ENCODE measurements around the gene XPNPEP2.

The XPNPEP2 gene

DNA sequence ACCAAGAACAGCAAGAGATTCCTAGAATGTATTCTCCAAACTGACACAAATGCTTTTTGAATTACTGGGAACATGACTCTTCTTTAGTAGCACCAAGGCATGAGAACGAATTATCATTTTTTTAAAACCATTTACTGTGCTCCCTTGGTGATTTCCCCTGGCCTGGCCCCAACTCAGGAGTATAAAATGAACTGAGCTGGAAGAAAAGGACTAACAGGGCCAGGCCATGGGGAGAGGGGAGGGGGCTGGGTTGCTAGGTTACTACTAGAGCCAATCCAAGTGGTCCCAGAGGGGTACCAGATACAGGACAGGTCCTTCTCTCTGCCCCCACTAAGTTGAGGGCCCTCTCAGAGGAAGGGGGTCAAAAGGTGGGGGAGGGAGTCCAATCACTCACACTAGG is 64.1 kb downstream of the XPNPEP2 start:
- DNase-seq = no peak

DNA sequence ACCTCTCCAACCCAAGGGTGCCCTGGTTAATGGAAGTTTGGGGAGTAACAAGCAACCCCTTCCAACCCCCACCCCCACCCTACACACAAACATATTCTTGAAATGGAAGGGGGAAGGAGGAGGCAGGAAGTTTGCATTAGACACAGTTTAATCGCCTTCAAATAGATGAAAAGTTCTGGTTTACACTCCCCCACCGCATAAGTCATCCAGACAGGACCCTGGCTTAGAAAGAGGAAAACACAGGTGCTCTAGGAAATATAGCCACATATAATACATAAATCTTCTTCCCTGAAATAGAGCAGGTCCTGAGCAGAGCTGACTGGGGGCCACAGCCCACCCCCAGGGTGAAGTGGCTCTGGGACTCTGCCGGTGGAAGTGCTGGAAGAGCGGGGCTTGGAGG is 66.0 kb downstream of the XPNPEP2 start:
- DNase-seq = no peak

DNA sequence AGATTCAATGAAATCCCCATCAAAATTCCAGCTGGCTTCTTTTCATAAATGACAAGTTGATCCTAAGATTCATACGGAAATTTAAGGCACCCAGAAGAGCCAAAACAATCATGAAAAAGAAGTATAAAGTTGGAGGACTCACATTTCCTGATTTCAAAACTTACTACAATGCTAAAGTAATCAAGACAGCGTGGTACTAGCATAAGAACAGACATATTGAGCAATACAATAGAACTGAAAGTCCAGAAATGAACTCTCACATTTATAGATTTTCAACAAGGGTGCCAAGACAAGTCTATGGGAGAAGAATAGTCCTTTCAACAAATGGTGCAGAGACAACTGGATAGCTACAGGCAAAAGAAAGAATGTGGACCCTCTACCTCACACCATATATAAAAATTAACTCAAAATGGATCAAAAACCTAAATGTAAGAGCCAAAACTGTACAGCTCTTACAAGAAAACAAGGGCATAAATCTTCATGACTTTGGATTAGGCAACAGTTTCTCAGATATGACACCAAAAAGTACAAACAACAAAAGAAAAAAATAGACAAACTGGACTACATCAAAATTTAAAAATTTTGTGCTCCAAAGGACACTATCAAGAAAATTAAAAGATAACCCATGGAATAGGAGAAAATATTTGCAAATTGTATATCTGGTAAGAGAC is 69.5 kb downstream of the XPNPEP2 start:
- DNase-seq = no peak

DNA sequence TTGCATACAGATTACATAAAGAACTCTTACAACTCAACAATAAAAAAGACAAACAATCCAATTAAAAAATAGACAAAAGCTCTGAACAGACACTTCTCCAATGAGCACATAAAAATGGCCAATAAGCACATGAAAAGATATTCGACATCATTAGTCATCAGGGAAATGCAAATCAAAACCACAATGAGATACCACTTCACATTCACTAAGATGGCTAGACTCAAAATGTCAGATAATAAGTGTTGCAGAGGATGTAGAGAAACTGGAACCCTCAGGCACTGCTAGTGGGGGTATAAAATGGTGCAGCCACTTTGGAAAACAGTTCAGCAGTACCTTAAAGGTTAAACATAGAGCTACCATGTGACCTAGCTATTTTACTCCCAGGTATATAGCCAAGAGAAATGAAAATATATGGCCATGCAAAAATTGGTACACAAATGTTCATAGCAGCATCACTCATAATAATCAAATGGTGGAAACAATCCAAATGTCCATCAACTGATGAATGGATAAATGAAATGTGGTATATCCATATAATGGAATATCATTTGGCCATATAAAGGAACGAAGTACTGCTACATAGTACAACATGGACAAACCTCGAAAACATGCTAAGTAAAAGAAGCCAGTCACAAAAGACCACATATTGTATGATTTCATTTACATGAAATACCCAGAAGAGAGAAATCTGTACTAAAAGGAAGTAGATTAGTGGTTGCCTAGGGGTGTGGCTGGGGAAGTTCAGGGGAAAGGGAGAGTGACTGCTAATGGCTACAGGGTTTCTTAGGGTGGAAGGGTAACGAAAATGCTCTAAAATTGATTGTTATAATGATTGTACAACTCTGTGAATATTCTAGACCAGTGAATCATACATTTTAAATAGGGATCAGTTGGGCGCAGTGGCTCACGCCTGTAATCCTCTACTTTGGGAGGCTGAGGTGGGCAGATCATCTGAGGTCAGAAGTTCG is 70.3 kb downstream of the XPNPEP2 start:
- DNase-seq = no peak

DNA sequence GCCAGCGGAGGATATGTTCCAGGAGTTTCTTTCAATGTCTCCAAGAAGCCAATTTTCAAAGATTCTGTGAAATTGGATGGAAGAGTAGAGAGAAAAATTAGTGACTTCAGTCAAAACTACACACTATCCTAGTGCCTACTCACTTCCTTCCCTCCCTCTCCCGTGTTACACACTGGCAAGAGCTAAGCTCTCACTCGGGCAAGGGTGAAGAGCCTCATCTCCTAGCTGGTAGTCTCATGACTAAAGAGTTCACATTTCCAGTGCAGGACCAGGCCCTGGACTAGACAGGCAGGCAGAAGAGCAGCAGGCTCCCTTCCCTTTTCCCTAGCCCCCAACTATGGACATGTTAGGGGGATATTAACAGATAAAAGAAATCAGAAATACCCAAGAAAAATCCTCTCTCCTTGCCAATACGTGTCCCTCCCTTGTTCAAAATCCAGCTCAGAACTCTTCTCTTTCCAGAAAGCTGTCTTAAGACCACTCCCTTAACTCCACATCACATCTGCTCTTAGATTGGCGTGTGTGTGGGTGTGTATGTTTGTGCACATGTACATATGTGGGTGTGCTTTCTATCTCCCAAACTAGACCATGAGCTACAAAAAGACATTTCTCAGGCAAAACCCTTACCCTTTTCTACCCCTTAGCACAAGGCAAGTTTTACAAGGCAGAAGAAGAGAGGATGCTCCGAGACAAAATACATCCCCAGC is 75.0 kb downstream of the XPNPEP2 start:
- DNase-seq = no peak

DNA sequence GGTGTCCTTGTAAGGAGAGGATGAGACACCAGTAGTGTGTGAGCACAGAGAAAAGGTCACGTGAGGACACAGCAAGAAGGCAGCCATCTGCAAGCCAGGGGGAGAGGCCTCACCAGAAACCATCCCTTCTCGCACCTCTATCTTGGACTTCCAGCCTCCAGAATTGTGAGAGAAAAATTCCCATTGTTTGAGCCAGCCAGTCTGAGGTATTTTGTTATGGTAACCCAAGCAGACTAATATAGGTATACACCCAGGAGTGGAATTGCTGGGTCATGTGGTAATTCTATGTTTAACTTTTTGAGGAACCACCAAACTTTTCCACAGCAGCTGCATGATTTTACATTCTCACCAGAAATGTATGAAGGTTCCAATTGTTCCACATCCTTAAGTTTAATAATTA is 79.3 kb downstream of the XPNPEP2 start:
- DNase-seq = no peak

Measured in stimulated activated naive CD4-positive, alpha-beta T cell (primary cell).